Activated naive CD8-positive, alpha-beta T cell (primary cell): Measurements from ENCODE around the gene GPR146.
A peak's percentile ranks its signal among the peaks of the same experiment; 100 is the strongest.

Source experiments
- H3K27ac Mint-ChIP-seq: one replicate; pipeline ENCODE4 v1.8.0; 2021; ENCODE audit warnings: mixed read lengths
- H3K27me3 Mint-ChIP-seq: one replicate; pipeline ENCODE4 v1.8.0; 2021; ENCODE audit warnings: mixed read lengths
- H3K36me3 Mint-ChIP-seq: one replicate; pipeline ENCODE4 v1.8.0; 2021; ENCODE audit warnings: mixed read lengths
- H3K4me1 Mint-ChIP-seq: one replicate; pipeline ENCODE4 v1.8.0; 2021; ENCODE audit warnings: low read depth, mixed read lengths
- H3K4me3 Mint-ChIP-seq: one replicate; pipeline ENCODE4 v1.8.0; 2021; ENCODE audit warnings: mild to moderate bottlenecking, mixed read lengths
- H3K9me3 Mint-ChIP-seq: one replicate; pipeline ENCODE4 v1.8.0; 2021; ENCODE audit warnings: low read depth, mixed read lengths

Gene GPR146

DNA sequence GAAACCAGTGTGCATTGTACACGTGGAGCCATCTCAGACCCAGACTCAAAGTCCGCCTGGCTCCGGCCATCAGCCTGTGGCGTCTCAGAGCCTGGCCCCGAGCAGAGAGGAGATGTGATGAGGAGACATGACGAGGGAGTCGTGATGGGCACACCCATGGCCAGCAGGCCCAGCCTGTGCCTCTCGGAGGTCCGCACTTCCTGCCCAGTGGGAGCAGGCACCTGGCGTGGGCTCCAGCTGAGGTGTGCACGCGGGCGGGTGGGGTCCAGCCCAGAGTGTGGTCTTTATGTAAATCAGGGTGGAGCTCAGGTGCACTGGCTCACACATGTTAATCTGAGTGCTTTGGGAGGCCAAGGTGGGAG, 26.0 kb upstream of the GPR146 start:
- Mint-ChIP-seq H3K4me3 (no peak overlapping the region), H3K9me3 (no peaks in the 10 kb centered on the region)

DNA sequence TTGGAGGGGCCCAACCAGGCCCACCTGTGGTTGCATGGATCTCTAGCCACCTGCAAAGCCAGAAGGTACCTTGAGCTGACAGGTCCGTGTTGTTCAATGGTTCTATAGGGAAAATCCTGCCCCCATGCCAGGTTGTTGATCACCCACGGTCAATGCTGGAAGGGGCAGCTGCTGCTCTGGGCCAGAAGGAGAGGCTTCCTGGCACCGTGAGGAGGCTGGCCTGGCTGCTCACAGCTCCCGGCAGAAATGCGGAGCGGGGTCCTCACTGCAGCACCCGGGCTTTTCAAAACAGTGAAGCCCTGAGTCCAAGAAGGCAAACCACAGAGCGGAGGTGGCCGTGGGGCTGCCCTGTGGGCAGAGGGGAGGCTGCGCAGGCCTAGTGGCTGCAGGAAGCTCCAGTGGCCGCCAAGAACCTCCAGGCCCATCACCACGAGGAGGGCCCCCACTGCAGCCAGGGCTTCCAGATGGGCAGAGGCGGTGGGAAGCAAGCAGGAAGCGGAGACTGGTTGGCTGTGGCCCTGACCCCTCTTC, 25.0 kb upstream of the GPR146 start:
- Mint-ChIP-seq H3K4me3 (no peak overlapping the region), H3K27me3 (no peaks in the 10 kb centered on the region), H3K27ac (no peak overlapping the region), H3K36me3 (peaks cover 12% of the 10 kb centered on the region), H3K4me1 (peaks cover 8% of the 10 kb centered on the region), H3K9me3 (no peaks in the 10 kb centered on the region)

More for the DNA sequence above, 26.0 kb upstream of the GPR146 start:
- peaks cover 16% of the 10 kb centered on the region for H3K4me1 Mint-ChIP-seq
- H3K27me3 Mint-ChIP-seq = no peaks in the 10 kb centered on the region
- H3K36me3 Mint-ChIP-seq = peaks cover 12% of the 10 kb centered on the region
- no peak overlapping the region for H3K27ac Mint-ChIP-seq

DNA sequence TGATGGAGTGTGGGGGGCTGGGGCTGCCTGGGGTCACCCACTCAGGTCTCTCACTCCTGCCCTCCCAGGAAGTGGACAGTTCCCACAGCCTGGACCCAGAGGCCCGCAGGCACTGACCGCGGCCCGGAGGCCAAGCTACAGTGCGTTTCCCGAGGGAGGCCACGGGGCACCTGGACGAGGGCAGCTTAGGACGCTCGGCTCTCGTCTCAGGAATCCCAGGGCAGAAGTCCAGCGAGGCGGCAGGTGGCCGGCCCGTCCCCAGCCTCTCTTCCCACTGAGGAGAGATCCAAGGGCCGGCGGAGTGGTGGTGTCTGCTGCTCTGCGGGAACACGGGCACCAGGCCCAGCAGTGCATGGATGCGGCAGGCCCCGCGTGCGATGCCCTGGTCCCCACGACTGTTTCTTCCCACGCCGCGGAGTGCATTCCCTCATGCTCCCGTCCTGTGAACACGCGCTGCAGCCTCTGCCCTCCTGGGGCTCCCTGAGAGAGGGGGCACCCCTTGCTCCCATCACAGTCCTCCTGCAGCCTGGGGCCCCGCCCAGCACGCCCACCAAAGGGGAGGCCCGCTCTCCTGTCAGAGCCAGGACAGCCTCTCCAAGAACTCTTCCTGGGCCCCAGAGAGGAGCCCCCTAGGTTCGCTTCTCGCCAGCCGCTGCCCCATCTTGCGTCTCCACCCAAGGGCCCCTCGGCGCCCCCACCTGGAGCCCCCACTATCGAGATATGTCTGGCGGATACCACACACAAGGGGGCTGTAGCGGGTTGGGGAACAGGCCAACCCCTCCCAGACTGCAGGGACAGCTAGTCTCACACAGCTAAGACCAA, 24.3 kb upstream of the GPR146 start:
- peaks cover 8% of the 10 kb centered on the region for H3K4me1 Mint-ChIP-seq
- peaks cover 12% of the 10 kb centered on the region for H3K36me3 Mint-ChIP-seq
- H3K27ac Mint-ChIP-seq = no peak overlapping the region
- H3K4me3 Mint-ChIP-seq = no peak overlapping the region
- H3K9me3 Mint-ChIP-seq = no peaks in the 10 kb centered on the region
- no peaks in the 10 kb centered on the region for H3K27me3 Mint-ChIP-seq

DNA sequence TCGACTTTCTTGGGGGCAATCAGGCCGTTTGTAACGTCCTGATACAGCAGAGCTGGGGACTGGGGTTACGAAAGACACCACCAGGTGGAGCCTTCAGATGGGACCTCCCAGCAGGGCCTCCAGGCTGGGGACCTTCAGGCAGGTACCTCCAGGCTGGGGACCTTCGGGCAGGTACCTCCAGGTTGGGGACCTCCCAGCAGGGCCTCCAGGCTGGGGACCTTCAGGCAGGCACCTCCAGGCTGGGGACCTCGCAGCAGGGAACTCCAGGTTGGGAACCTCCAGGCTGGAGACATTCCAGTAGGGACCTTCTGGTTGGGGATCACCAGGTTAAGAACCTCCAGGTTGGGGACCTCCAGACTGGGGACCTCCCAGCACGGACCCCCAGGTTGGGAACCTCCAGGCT, 23.5 kb upstream of the GPR146 start:
- no peak overlapping the region for H3K4me3 Mint-ChIP-seq
- no peaks in the 10 kb centered on the region for H3K27me3 Mint-ChIP-seq
- H3K9me3 Mint-ChIP-seq = no peaks in the 10 kb centered on the region
- H3K4me1 Mint-ChIP-seq = peaks cover 8% of the 10 kb centered on the region
- peaks cover 12% of the 10 kb centered on the region for H3K36me3 Mint-ChIP-seq
- no peak overlapping the region for H3K27ac Mint-ChIP-seq

DNA sequence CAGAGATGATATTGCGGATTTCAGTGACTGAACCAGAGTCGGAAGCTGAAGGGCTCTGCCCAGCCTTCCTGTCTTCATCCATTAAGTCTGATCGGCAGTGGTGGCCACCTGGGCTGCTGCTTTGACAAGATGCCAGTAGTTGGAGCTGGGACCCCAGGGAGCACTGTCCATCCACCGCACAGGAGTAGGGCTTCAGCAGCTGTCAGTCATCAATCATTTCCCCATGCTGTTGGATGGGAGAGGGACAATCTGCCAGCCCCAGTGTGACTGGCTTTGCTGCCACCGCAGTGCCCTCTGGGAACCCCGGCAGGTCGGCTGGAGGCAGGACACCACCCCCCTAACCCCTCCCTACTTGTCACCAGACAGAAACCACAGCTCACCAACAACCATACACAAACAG, 23.0 kb upstream of the GPR146 start:
- no peak overlapping the region for H3K27ac Mint-ChIP-seq
- H3K27me3 Mint-ChIP-seq = no peaks in the 10 kb centered on the region
- peaks cover 12% of the 10 kb centered on the region for H3K36me3 Mint-ChIP-seq
- H3K4me1 Mint-ChIP-seq = peaks cover 11% of the 10 kb centered on the region
- no peaks in the 10 kb centered on the region for H3K9me3 Mint-ChIP-seq
- no peak overlapping the region for H3K4me3 Mint-ChIP-seq

DNA sequence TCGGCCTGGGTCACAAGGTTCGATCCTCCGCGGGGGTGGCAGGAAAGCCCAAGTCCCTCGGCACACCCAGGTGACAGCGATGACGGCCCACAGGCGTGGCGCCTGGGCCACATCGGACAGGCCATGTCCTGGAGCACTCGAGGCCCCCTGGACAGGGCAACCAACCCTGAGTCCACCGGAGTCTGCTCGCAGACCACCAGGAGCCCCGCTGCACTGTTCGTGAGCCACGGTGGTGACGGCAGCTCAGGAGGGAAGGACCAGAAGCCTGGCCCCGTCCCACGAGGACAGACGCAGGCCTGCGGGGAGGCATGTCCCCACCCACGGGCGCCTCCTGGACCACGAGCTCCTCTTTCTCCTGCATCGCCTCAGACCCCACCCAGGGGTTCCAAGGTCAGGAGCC, 22.4 kb upstream of the GPR146 start:
- Mint-ChIP-seq H3K27ac (no peak overlapping the region), H3K9me3 (no peaks in the 10 kb centered on the region), H3K27me3 (no peaks in the 10 kb centered on the region), H3K36me3 (peaks cover 12% of the 10 kb centered on the region), H3K4me3 (no peak overlapping the region), H3K4me1 (peaks cover 13% of the 10 kb centered on the region)

DNA sequence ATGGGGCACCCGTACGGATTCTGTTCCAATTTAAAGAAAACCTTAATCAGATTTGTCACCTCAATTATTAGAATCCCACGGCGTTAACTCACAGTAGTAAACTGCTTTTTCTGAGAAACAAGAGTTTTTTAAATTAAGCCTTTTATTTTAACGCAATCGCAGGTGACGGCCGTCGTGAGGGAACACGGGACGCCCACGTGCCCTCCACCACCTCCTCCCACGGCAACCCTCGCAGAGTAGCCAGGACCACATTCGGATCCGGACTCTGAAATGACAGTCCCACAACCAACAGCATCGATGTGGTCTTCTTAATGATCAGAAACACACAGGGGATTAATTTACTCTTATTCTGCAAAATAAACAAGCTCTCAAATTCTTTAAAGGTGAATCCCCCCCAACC, 22.0 kb upstream of the GPR146 start:
- Mint-ChIP-seq H3K9me3 (no peaks in the 10 kb centered on the region), H3K4me1 (peaks cover 15% of the 10 kb centered on the region), H3K27me3 (no peaks in the 10 kb centered on the region), H3K4me3 (no peak overlapping the region), H3K27ac (no peak overlapping the region), H3K36me3 (peaks cover 12% of the 10 kb centered on the region)

DNA sequence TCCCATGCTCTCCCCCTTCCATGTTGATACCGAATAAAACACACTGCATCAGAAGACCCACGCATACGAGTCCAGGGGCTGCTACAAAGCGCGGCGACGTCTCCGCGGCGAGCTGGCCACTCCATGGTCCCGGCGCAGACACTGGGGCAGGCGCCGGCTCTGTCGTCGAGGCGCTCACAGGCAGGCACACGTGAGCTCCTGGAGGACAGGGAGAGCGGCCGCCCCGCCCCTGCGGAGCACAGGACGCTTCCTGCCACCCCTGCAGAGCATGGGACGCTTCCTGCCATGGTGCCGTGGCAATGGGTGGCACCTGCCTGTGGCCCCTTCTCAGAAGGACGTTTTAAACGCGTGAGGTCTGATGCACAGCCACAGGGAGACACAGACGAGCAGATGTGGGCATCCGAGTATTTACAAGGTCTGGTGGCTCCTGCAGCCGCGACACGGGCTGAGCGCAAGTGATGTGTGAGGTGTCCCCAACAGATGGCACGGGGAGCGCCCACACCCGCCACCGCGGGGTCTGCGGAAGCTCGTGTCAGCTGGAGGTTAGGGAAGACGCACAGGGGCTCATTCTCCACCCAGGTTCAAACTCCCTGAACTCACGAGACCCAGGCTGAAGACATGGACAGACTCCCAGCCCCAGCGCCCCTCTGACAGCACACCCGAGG, 21.4 kb upstream of the GPR146 start:
- no peaks in the 10 kb centered on the region for H3K9me3 Mint-ChIP-seq
- H3K27ac Mint-ChIP-seq = no peak overlapping the region
- H3K4me3 Mint-ChIP-seq = no peak overlapping the region
- H3K36me3 Mint-ChIP-seq = peaks cover 12% of the 10 kb centered on the region
- H3K4me1 Mint-ChIP-seq = peaks cover 15% of the 10 kb centered on the region
- H3K27me3 Mint-ChIP-seq = no peaks in the 10 kb centered on the region

DNA sequence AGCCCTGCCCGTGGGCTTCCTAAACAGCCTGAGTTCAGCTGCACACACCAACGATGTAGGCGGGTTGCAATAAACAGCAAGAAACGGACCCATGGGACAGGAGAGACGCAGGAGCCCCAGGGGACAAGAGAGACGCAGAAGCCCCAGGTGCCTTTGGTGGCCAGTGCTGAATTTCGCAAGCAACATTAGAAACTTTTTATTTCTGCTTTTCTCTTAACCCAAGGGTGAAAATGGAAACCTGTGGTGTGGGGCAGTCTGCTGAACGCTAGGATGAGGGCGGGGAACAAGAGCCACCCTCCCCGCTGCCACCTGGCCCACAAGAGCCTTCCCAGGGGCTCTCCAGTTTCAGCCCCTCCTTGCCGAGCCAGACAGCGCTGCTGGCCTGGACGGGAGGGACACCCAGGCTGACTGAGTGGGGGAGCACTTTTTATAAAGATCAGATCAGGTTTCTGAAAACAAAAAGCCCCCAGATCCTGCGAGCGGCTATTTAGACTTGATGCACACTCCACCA, 20.0 kb upstream of the GPR146 start:
- H3K36me3 Mint-ChIP-seq = peaks cover 9% of the 10 kb centered on the region
- H3K4me1 Mint-ChIP-seq = peaks cover 15% of the 10 kb centered on the region
- no peaks in the 10 kb centered on the region for H3K27me3 Mint-ChIP-seq
- H3K4me3 Mint-ChIP-seq = no peak overlapping the region
- no peak overlapping the region for H3K27ac Mint-ChIP-seq
- H3K9me3 Mint-ChIP-seq = no peaks in the 10 kb centered on the region

DNA sequence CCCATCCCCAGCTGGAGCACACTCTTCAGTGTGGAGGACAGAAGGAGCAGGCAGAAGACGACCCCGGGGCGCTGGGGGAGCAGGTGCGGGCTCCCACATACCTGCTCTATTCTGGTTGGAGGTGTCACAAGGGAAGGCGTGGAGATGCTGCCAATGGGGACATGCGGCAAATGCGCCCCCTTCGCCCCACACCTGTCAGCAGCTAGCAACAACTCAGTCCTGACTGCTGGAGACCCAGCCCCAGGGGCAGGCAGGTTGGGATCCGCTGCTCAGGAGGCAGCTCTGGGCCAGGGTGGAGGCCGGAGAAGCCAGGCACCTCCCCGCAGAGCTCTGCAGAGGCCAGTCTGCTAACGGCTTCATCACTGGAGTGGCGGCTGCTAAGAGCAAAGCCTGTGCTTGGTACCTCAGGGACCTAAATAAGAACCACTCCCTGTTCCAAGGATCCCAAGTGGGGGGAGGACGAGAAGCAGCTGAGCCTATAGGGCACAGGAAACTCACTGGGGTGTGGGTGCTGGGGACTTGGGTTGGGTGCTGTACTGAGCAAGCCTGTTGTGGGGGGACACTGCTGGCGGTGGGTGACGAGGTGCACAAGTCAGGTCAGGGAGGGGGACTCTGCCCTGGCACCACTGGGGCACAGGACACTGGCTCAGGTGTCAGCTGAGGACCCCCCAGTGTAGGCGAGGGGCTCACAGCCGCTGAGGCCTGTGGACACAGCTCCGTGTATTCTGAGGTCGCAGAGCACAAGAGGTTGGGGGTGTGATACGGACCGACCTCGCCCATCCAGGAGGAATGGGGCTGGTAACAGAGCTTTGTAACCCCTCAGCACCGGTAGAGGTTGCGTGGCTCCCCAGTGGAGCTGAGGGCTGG, 19.2 kb upstream of the GPR146 start:
- Mint-ChIP-seq H3K4me3 (peak overlapping the region; percentile 17), H3K9me3 (no peaks in the 10 kb centered on the region), H3K27me3 (no peaks in the 10 kb centered on the region), H3K36me3 (peaks cover 9% of the 10 kb centered on the region), H3K27ac (no peak overlapping the region), H3K4me1 (peaks cover 20% of the 10 kb centered on the region)

DNA sequence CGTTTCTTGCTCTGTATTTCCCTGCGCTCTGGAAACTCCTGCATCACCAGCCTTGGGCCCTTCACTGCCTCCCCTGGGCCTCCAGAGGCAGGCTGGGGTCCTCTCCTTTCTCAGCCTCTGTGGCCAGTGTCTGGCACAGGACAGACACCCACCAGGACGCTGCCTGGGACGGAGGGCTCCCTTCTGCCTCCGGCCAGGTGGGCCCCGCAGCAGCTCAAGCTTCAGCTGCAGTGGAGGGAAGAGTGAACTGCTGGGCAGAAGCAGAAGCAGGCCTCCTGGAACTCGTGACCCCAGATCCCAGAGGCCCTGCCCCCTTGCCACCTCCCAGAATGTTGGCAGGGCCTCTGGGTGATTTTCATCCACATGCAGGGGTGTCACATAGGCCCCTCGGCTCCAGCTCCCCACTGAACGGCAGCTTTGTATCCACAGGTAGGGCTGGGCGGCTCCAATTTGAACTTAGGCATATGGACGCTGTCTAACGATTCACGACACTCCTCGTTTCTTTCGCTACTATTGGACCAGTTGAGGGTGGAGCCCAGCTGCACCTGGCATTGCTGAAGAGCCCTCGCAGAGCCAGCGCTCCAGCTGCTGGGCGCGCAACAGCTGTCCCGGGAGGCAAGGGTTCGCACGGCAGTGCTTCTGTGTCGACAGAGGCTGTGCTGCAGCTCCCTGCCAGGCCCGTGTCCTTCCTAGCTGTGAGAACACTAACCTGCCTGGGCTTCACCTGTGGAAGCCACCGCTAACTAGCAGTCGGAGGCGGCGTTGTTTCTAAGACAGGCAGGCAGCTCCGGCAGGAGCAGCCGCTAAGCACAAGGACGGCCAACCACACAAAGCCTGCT, 18.4 kb upstream of the GPR146 start:
- peaks cover 9% of the 10 kb centered on the region for H3K36me3 Mint-ChIP-seq
- no peaks in the 10 kb centered on the region for H3K9me3 Mint-ChIP-seq
- peaks cover 21% of the 10 kb centered on the region for H3K4me1 Mint-ChIP-seq
- no peaks in the 10 kb centered on the region for H3K27me3 Mint-ChIP-seq
- peak overlapping the region; percentile 61 for H3K4me3 Mint-ChIP-seq
- H3K27ac Mint-ChIP-seq = no peak overlapping the region

DNA sequence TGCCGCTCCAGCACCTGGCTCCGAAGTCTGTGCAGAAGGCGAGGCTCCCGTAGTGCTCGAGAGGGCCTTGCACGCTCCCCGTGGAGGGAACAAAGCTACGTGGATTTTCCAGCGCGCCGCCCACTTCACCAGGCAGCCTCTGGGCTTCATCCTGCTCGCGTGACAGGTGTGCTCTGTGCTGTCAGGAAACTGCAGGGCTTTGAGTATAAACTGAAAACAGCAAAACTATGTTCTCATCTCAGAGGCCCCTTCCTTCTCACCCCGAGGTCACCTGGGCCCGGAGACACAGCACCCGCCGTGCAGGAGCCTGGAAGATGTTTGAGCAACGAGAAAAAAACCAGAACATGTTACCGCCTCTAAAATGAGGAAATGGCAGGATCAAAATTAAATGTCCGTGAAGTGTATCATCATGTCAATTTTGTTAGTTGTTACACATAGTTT, 17.6 kb upstream of the GPR146 start:
- H3K36me3 Mint-ChIP-seq = peaks cover 4% of the 10 kb centered on the region
- no peaks in the 10 kb centered on the region for H3K9me3 Mint-ChIP-seq
- peaks cover 22% of the 10 kb centered on the region for H3K4me1 Mint-ChIP-seq
- peak overlapping the region; percentile 61 for H3K4me3 Mint-ChIP-seq
- no peak overlapping the region for H3K27ac Mint-ChIP-seq
- no peaks in the 10 kb centered on the region for H3K27me3 Mint-ChIP-seq

DNA sequence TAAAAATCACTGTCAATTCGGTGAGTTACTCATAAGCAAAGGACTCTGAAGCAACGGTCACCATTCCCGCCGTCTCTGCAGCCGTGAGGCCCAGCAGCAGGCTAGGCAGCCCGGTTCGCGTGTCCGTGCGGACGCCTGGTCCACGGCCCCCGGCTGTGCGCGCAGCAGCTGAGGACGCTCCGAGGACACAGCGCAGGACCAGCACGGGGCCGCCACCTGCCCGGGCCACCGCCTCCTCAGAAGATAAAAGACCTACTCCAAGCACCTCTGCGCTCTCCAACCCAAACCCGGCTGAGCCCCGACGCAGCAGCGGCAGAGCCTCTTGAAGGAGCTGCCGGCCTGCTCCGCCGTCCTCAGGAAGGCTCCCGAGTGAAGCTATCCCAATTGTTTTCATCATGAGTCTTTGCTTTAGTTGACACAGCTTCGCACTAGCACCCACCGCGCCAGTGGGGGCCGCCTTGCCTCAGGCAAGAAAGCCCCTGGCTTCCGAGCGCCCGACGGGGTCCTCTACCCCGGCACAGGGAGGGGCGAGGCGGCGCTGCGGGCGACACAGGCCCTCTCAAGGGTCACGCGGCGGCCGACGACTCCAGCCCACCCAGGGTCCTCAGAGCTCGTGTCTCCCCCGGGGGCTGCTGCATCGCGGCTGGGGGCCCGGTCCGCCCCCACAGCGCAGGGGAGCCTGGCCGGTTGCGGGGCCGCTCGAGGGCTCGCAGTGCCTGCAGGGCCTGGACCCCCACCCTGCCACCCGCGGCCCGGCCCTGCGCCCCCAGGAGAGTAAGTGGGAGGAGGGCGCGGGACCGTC, 16.9 kb upstream of the GPR146 start:
- peak overlapping the region; percentile 50 for H3K27ac Mint-ChIP-seq
- no peaks in the 10 kb centered on the region for H3K9me3 Mint-ChIP-seq
- no peaks in the 10 kb centered on the region for H3K27me3 Mint-ChIP-seq

More for the DNA sequence above, 16.9 kb upstream of the GPR146 start:
- H3K4me3 Mint-ChIP-seq = peak overlapping the region; percentile 79
- peaks cover 24% of the 10 kb centered on the region for H3K4me1 Mint-ChIP-seq
- peaks cover 3% of the 10 kb centered on the region for H3K36me3 Mint-ChIP-seq
